NCI-H1436 (cell line): ENCODE measurements around the gene GLYATL1.
"Not testable (repeated sequence)": the region's sequence is repeated elsewhere in the genome, so short reads cannot be mapped to it uniquely, and the experiment has no call there.

Experiments used
- DNase-seq: peaks from one replicate; lab custom pipeline; 2025; lab: John Stamatoyannopoulos, UW

GLYATL1 gene

GRCh38 chr11:58998480-58999290, 59.4 kb downstream of the GLYATL1 start:
- DNase-seq, result no peak

DNA sequence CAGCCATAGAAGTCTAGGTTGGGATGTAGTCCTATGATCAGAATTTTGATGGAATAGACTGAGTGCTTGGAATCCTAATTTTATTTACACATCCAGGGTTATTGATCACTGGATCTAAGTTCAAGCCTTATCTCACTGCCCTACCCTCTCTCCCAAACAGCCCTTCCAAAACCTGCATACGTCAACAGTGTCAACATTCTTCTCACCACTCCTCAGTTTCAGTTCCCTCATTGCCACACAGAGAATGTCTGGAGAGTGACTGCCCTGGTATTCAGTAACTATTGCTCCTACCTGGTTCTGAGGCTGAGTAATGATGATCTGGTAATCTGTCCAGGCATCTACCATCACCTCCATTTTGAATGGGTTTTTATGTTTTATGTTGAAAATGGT, 60.0 kb downstream of the GLYATL1 start:
- no peak for DNase-seq

DNA sequence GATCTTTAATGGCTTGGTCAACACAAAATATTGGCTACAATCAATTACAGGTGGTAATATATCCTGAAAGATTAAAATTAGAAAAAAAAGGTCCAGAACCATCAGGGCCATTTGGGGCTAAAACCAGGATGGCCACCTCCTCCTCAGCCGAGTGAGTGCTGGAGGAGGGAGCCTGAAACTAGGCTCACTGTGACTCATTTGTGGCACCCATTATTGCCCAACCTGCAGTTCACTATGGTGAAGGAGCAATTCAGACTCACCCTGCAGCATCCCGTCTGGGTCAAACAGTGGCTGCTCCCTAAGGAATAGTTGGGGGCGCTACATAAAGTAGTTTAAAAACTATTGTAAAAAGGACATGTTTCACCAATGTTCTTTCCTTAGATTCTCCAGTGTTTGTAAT, 60.7 kb downstream of the GLYATL1 start:
- no peak for DNase-seq

DNA sequence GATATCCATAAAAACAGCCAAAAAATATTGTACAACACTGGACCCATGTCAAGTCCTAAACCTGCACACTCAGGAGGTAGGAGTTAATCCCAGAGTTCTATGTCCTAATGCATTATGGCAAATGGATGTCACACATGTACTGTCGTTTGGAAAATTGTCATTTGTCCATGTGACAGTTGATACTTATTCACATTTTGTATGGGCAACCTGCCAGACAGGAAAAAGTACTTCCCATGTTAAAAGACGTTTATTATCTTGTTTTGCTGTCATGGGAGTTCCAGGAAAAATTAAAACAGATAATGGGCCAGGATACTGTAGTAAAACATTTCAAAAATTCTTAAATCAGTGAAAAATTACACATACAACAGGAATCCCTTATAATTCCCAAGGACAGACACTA, 62.7 kb downstream of the GLYATL1 start:
- not testable (repeated sequence) for DNase-seq
